Ovary (tissue), 9 donors: ENCODE measurements around the gene NR3C2. TPM values are rescaled to one million over a fixed set of nuclear protein-coding genes. Genes with fewer than 3 reads are reported as not detected.

ENCODE experiments used
- DNase-seq, 5 donors: peaks; one replicate each; pipeline ENCODE4 v3.0.0-alpha.2; 2019 to 2020
- H3K27ac ChIP-seq, 2 donors: fragments of 200-600 bp; one replicate each; pipeline versions ENCODE4 v1.5.1 to v1.8.0; 2019 to 2022
- H3K27me3 ChIP-seq: fragments of 200-600 bp; one replicate; pipeline ENCODE4 v1.8.0; 2022
- H3K36me3 ChIP-seq: fragments of 200-600 bp; sonication (generic); one replicate; pipeline ENCODE4 v1.5.1; 2019
- H3K4me1 ChIP-seq: one replicate; pipeline ENCODE4 v1.8.1; 2013; ENCODE audit warnings: mild to moderate bottlenecking, moderate library complexity; ENCODE audit not compliant: insufficient read depth
- H3K4me3 ChIP-seq: fragments of 200-600 bp; sonication (generic); one replicate; pipeline ENCODE4 v1.5.1; 2017
- H3K9me3 ChIP-seq, 2 donors: fragments of 200-600 bp in 1 of 2; sonication (generic) in 1 of 2; one replicate each; pipeline versions ENCODE4 v1.5.1 to v1.8.1; 2013 to 2019; ENCODE audit warnings: mild to moderate bottlenecking in 1 of 2, moderate library complexity in 1 of 2
- EP300 ChIP-seq: sonication (generic); formaldehyde crosslinking; IDR thresholded peaks from one replicate; pipeline ENCODE4 v1.6.1; 2017; ENCODE audit warnings: antibody characterized with exemption
- POLR2A ChIP-seq: fragments of 450-650 bp; IDR thresholded peaks from one replicate; pipeline ENCODE4 v1.6.1; 2017; ENCODE audit warnings: antibody characterized with exemption, mild to moderate bottlenecking, moderate library complexity
- WGBS, 3 donors: extraction: QIAGEN DNeasy Blood & Tissue Kit in 1 of 3; methylation state at CpG; one replicate each; pipeline versions ENCODE4 v1.1.5 to v1.1.7; 2013 to 2017; 5-methylcytosine and 5-hydroxymethylcytosine counted together
- intact Hi-C, 4 donors: fragments of 100-400 bp; cut with DNase I; formaldehyde crosslinking; loops; one replicate each; pipeline versions ENCODE4 v1.11.0 to v1.15.1; 2022 to 2023
- polyA plus RNA-seq, 2 donors: library from polyadenylated mRNA; stranded (reverse); fragments of 200-250 nt in 1 of 2; fragments of 350-450 nt in 1 of 2; fragmentation: Illumina TruSeq in 1 of 2; extraction: RNeasy Lipid Tissue Mini Kit (QIAGEN cat#74804) in 1 of 2; gene quantifications; one replicate each; pipeline ENCODE4 v1.2.3, GENCODE V29; 2013 to 2014
- total RNA-seq, 7 donors: library from RNA; depleted of rRNA in 2 of 7; stranded (reverse); fragments of >200 nt in 2 of 7; fragmentation: NEBNext Ultra II Directional in 3 of 7; extraction: Animal tissue kit (Norgen Biotek cat#: 25700) in 3 of 7; gene quantifications; one replicate each; pipeline versions ENCODE4 v1.1.0 to v1.2.4, GENCODE V29; 2016 to 2023
- TF ChIP-seq, protein P1 (sequence below), 3 donors: fragments of 450-650 bp in 2 of 3; fragments of 200-600 bp in 1 of 3; IDR thresholded peaks; one replicate each; pipeline versions ENCODE4 v1.5.1 to v1.8.0; 2016 to 2022; ENCODE audit warnings: antibody characterized with exemption in 3 of 3, mild to moderate bottlenecking in 1 of 3
- donor health status: DM: no; HTN: no; CAD: no; lungs with moderate emphysema.
- donor health status: DM: no; HTN: no; CAD: no.
- donor health status: Bipolar disorder and iron deficiency.
- donor health status: DM: yes; HTN: yes; CAD: no.
- donor health status: DM: no; HTN: no; CAD: no.
- donor health status: DM: yes; HTN: yes; CAD: no.

Gene NR3C2
- total and polyA plus RNA-seq, 9 donors = 6.8 to 37.5 (median 22.9) TPM

DNA sequence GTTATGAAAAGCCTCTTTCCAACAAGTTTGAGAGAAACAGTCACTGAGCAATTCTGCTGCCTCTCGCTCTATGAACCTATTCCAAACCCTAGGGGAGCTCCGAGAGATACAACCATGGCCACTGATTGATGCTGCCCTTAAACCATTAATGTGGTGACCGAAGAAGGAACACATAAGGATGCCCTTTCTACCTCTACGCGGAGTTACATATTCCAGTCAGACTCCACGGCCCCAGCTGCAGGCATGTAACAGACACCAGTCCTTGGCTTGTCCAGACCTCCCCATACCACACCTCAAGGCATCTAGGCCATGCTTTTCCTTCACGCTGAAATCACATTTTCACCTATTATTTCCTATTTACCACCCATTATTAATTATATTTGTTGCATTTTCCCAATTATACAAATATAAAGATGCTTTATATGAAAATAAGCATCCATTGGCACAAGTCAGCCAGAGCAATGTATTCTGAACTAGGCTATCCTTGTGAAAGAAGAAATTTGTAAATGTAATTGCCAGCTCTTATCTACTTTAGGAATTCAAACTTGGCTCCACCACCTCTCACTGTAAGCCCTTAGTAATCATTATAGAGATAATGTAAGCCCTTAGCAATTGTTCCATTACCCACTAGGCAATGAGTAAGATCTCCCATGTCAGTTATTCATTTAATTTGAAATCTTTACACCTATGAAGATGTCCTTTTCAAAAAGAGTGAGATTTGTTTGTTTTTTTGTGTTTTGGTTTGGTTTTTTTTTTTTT is 338.4 kb downstream of the NR3C2 start:
- H3K9me3 ChIP-seq = no peaks in the 10 kb centered on the region
- DNase-seq = no peak
- no peaks in the 10 kb centered on the region for H3K4me1 ChIP-seq
- intact Hi-C loops = no loop called here
- no peak overlapping the region for H3K4me3 ChIP-seq
- no peaks in the 10 kb centered on the region for H3K36me3 ChIP-seq
- H3K27me3 ChIP-seq = no peaks in the 10 kb centered on the region
- no peak overlapping the region for H3K27ac ChIP-seq
- TF ChIP-seq POLR2A (no peak), EP300 (no peak)
- TF ChIP-seq, protein P1, sequence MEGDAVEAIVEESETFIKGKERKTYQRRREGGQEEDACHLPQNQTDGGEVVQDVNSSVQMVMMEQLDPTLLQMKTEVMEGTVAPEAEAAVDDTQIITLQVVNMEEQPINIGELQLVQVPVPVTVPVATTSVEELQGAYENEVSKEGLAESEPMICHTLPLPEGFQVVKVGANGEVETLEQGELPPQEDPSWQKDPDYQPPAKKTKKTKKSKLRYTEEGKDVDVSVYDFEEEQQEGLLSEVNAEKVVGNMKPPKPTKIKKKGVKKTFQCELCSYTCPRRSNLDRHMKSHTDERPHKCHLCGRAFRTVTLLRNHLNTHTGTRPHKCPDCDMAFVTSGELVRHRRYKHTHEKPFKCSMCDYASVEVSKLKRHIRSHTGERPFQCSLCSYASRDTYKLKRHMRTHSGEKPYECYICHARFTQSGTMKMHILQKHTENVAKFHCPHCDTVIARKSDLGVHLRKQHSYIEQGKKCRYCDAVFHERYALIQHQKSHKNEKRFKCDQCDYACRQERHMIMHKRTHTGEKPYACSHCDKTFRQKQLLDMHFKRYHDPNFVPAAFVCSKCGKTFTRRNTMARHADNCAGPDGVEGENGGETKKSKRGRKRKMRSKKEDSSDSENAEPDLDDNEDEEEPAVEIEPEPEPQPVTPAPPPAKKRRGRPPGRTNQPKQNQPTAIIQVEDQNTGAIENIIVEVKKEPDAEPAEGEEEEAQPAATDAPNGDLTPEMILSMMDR (IDR thresholded peaks at IDR 0.05) = no peak
- WGBS, 3 donors = 90 to 95% (median 93%) methylated on average over 7 of the region's 7 CpGs

DNA sequence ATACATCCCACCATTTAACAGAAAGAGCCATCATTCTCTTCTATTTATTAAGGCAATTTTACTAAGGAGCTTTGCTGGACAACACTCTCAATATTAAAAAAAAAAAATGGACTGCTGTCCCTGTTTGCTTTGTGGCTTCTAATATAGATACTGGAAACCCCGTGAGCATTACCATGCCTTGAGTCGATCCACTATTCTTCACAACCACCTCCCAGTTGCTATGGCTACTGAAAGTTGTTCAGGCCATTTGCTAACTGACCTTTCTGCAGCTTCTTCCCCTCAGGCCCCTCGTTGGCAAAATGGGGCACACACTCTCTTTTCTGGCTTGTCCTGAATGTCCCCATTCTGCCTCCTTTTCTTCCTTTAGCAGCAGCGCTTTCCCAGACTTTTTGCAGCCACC is 340.4 kb downstream of the NR3C2 start:
- TF ChIP-seq, protein P1 (IDR thresholded peaks at IDR 0.05) = no peak
- TF ChIP-seq EP300 = no peak
- no peak for TF ChIP-seq POLR2A
- no peaks in the 10 kb centered on the region for H3K9me3 ChIP-seq
- H3K27me3 ChIP-seq = no peaks in the 10 kb centered on the region

GRCh38 chr4:148101235-148101634 is 341.0 kb downstream of the NR3C2 start:
- Histone ChIP-seq H3K27me3 (no peaks in the 10 kb centered on the region), H3K4me1 (no peaks in the 10 kb centered on the region), H3K27ac (no peak overlapping the region), H3K9me3 (no peaks in the 10 kb centered on the region), H3K36me3 (no peaks in the 10 kb centered on the region), H3K4me3 (no peak overlapping the region)
- intact Hi-C loops = no loop called here
- TF ChIP-seq POLR2A = no peak
- TF ChIP-seq, protein P1 (IDR thresholded peaks at IDR 0.05) = no peak
- no peak for TF ChIP-seq EP300
- whole genome bisulfite sequencing, 3 donors = 87 to 97% (median 97%) methylated on average over 3 of the region's 3 CpGs
- no peak for DNase-seq

More for the DNA sequence above, 340.4 kb downstream of the NR3C2 start:
- no peak for DNase-seq
- no peak overlapping the region for H3K27ac ChIP-seq
- H3K4me3 ChIP-seq = no peak overlapping the region
- 63 to 77% (median 75%) methylated on average over 4 of the region's 4 CpGs for WGBS, 3 donors
- H3K4me1 ChIP-seq = no peaks in the 10 kb centered on the region
- intact Hi-C loops = no loop called here
- no peaks in the 10 kb centered on the region for H3K36me3 ChIP-seq

DNA sequence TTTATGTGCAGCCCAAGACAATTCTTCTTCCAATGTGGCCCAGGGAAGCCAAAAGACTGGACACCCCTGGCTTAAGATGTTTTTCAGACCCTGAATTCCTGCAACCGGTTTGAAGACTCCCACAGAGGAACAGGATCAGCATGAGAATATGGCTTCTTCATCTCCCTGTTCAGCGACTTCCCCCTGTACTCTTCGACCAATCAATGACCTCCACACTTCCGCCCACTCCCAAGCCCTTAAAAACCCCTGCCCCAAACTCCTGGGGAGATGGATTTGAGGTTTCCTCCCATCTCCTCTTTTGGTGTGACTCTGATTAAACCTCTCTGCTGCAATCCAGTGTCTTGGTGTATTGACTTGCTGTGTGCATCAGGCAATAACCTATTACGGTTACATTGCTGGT is 344.4 kb downstream of the NR3C2 start:
- intact Hi-C loops = no loop called here
- no peak for DNase-seq

More for the DNA sequence above, 344.4 kb downstream of the NR3C2 start:
- Histone ChIP-seq H3K27me3 (no peaks in the 10 kb centered on the region), H3K36me3 (no peaks in the 10 kb centered on the region), H3K4me1 (peaks cover 3% of the 10 kb centered on the region), H3K4me3 (no peak overlapping the region), H3K27ac (no peak overlapping the region), H3K9me3 (no peaks in the 10 kb centered on the region)
- TF ChIP-seq EP300 = no peak
- TF ChIP-seq, protein P1 (IDR thresholded peaks at IDR 0.05) = no peak
- TF ChIP-seq POLR2A = no peak
- WGBS, 3 donors = 91 to 92% (median 92%) methylated on average over 5 of the region's 5 CpGs
